ENCODE measurements around the gene SRPRB.
A peak's percentile ranks its signal among the peaks of the same experiment; 100 is the strongest.

Gene SRPRB, protein sequence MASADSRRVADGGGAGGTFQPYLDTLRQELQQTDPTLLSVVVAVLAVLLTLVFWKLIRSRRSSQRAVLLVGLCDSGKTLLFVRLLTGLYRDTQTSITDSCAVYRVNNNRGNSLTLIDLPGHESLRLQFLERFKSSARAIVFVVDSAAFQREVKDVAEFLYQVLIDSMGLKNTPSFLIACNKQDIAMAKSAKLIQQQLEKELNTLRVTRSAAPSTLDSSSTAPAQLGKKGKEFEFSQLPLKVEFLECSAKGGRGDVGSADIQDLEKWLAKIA
- 26.8 to 215 (median 60.4) reads per million in 3 experiments for total RNA-seq

GRCh38 chr3:133805702-133806475, at the start of gene SRPRB:
SRPRB (plus strand) TSS chr3:133805815; CDS start chr3:133805849, 34 bp downstream.
- peak; percentile 95 for DNase-seq

DNA sequence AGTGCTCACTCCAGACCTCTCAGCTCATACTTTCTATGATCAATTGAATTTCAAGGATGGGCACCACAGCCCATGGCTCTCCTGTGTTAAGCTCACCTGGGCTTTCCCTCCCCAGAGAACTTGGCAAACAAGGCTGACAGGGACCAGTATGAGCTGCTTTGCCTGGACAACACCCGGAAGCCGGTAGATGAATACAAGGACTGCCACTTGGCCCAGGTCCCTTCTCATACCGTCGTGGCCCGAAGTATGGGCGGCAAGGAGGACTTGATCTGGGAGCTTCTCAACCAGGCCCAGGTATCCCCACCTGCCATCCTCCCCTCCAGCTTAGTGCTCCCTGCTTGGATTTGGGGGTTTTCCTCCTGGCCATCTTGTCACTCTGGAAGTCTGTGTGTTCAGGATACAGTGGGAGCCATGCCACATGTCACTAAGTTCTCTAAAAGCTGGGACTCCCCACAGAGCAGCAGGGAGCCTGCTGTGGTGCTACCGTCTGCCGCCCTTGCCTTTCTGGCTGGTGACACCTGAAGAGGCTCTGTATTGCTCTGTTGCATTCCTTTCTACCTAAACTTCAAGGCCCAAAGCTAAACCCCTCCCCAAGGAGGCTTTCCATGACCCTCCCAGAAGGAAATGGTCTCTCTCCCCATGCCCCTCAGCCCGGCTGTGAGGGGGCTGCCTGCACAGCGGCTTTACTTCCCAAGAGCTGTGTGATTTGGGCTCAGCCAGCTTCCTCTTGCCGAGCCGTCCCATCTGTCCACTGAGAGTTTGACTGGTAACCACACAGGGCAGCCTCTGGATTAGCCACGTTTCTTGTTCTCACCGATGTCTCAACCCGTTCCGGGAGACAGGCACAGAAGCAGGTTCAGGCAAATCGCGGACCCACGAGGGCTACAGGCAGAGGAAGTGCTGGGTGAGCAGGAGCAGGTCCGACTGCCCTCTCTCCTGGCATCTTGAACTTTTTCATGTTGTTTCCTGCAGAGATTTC, 48.6 kb upstream of the SRPRB start:
- DNase-seq: no peak

DNA sequence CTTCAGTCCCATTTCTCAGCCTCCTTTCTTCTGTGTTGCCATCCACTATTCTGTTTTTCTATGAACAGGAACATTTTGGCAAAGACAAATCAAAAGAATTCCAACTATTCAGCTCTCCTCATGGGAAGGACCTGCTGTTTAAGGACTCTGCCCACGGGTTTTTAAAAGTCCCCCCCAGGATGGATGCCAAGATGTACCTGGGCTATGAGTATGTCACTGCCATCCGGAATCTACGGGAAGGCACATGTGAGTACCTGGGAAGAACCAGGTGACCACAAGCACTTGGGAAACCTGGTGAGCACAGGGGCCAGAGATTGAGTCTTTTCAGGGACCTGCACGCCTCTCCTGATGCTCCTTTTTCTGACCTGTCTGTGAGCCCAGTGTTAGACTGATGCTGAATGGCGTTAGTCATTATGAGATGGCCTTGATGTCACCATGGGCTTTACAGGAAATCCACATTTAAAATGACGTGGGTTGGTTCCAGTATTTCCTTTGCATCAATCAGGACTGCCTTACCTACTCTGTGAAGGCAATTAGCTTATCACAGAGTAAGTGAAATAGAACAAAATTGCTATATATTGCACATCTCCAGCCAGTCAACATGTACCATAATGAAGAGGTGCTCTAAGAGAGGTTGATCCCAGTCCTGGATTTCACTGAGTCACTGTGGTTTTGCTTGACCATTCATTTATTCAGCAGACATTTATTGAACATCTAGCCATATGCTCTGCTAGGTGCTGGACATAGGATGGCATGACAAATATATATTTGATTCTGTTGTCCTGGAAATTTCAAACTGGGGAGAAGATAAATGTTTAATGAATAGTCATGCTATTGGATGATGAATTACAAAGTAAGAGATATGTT, 47.7 kb upstream of the SRPRB start:
- no peak for DNase-seq

GRCh38 chr3:133758568-133758928, 47.1 kb upstream of the SRPRB start:
- DNase-seq: no peak

- DNase-seq: no peak
Measured at GRCh38 chr3:133758964-133759739, 46.5 kb upstream of the SRPRB start.

DNA sequence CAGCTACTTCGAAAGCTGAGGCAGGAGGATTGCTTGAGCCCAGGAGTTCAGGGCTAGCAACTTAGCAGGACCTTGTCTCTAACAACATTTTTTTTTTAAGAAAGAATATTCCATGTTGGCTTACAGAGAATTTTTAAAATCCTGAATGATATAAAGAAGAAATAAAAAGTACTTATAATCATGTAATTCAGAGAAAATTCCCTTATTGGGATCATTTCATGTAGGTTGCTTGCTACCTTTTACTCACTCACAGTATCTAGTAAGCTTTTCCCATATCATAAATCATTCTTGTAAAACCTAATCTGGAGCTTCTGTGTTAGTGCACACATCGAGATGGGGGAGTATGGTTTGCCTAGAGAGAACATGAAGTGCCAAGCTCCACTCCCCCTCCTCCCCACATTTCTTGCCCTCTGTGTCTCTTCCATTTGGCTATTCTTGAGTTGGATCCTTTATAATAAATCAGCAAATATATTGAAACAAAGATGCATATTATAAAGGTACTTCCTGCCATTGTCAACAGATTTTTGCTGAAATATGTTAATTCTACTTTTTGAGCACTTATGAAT, 45.8 kb upstream of the SRPRB start:
- DNase-seq: no peak

GRCh38 chr3:133760916-133761315, 44.7 kb upstream of the SRPRB start:
- DNase-seq: no peak

DNA sequence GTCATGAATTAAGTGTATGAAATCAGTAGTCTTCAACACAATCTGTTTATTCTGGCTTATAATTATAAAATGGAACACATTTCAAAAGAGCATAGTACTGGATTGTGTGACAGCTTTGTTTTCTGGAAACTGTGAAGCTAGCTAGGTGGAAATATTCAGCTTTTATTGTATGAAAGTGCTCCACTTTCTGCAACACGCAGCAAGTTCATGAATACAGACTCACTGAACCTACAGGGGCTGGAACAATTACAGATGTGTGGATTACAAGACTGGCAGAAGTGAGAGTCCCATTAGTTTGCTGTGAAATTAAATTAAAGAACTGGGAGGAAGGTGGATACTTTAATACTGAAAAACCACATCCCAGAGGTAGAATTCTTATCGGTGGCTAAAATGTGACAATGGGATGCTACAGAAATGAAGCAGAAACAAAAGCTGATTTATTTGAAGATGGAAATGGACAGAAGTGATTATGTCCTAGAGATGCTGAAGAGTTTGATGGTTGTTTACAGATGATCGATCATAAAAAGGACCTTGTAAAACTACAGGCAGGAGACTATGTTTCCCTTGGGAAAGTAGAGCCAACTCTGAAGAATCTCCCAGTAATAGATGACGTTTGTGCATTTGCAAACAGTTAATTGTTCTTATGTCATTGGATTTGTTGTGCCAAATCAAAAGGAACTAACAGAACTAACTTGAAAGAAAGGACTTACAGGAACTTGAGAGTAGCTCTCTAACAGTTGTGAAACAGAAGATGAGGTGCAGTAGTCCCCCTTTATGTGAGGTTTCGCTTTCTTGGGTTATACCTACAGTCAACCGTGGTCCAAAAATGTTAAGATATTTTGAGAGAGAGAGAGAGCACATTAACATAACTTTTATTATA, 43.8 kb upstream of the SRPRB start:
- DNase-seq: no peak

- no peak for DNase-seq
Measured at GRCh38 chr3:133762539-133762938, 43.1 kb upstream of the SRPRB start.

DNA sequence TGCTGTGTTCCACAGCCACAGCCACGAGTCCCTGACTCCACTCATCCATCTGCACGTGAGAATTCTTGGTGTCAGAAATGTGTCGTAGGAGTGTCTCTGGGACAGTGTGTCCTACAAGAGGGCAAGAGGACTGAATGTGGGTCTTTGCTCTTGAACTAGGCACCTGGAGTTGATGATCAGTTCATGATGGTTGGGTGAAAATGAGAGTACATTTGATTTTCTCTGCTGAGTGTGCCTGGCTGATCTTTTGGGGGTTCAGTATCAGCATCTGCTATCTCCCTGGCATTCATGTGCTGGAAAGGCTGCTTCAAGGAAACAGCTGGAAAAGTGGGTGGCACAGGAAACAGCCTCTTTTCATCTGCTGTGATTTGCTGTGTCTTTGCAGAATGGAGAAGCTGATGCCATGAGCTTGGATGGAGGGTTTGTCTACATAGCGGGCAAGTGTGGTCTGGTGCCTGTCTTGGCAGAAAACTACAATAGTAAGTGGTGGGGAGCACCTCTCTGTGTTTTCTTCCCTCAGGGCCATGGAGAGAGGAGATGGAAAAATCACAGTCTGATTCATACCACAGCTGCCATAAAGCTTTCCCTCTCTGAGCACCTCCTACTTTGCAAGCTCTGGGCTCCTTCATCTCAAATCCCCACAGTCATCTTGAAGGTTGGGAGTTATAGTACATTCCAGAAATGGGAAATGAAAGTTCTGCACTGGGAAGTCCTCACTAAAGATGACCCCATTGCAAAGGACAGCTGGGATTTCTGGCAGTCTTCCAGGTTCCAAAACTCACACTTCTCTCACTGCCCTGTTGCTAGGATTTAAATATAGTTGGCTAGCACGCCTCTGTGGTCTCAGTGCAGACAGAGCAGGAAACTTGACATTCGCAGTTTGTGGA, 41.6 kb upstream of the SRPRB start:
- no peak for DNase-seq

DNA sequence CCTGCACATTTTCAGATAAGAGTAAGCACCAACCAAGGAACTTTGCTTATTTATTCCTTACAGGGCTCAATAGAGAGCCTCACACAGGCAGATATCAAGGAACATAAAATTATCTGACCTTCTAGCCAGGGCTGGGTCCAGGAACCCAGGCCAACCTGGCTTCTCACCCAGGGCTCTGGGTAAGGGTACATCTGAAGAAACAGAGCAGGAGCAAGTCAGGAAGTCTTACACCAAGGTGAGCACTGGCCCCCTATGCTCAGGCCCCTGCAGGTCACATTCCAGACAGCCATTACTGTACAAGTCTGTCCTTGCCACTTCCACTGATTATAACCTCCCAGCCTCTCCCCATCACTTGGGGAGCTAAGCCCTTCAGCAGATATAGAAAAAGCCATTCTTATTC, 40.4 kb upstream of the SRPRB start:
- no peak for DNase-seq

DNA sequence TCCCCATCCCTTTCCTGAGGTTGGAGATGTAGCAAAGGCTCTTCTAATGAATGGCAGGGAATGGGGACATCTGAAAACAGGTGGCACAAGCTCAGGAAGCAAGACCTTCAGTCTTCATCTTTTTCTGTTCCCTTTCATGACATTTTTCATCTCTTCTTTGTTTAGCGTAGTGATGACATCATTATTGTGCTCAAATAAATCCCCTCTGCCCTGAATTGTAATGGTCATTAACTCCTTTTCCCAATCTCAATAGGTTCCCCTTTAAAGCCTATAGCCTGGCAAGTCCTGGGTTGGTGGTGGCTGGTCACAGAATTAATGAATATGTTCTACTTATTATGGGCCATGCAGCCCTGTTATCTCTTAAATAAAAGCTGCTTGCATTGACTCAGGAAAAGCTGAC, 38.0 kb upstream of the SRPRB start:
- no peak for DNase-seq

DNA sequence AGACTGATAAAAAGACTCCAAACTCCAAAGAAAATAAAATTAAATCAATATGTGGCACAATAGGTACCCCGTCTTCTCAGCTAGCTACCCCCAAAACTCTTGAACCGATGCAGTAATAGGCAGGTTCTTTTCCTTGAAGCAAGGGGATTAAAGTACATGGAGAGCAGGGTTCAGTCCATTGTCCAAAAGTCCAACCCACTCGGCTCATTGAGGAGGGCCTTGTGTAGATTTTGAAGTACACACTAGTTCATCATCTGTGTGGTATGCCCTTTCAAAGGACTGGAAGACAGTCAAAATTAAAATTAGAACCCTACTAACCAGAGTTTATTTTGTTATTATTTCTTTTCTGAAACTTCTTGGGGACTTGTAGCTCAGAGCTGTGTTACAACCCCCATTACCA, 36.1 kb upstream of the SRPRB start:
- no peak for DNase-seq

DNA sequence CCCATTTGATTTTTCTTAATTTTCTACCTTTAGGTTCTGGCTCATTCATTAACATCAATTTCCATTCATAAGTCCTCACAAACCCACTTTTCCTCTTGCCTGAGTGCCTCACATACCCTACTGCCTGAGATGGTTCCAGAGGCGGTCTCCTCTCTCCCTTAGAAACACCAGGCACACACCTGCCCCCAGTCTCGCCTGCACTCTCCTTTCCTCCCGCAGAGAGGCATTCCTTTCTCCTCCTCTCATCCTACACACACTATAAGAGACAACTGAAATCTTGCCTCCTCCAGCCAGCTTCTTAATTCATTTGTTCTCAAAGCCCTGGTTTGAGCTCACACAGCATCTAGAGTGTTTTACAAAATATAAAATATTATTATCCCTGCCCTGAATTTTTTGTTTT, 31.9 kb upstream of the SRPRB start:
- DNase-seq: no peak

GRCh38 chr3:133775309-133775708, 30.3 kb upstream of the SRPRB start:
- no peak for DNase-seq

- DNase-seq: no peak
Measured at GRCh38 chr3:133775835-133776234, 29.8 kb upstream of the SRPRB start.

DNA sequence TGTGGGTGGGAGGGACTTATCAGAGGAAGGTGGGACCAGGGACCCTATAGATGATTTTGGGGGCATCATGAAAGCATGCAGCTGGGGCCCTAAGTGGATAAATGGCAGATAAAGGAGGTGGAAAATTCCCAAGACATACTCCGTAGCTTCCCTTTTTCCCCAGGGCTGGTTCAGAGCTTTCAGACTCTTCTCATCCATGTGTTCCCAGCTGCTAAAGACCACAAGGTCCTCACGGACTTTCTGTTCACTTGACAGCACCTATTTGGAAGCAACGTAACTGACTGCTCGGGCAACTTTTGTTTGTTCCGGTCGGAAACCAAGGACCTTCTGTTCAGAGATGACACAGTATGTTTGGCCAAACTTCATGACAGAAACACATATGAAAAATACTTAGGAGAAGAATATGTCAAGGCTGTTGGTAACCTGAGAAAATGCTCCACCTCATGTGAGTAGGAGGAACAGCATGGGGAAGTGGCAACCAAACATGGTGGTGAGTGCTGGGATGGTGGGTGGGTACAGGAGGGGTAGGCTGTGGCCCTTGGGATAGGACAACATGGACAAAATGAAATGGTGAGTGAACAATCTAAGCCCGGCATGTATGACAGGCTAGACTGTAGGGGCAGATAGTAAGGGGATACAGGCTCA, 28.7 kb upstream of the SRPRB start:
- no peak for DNase-seq

DNA sequence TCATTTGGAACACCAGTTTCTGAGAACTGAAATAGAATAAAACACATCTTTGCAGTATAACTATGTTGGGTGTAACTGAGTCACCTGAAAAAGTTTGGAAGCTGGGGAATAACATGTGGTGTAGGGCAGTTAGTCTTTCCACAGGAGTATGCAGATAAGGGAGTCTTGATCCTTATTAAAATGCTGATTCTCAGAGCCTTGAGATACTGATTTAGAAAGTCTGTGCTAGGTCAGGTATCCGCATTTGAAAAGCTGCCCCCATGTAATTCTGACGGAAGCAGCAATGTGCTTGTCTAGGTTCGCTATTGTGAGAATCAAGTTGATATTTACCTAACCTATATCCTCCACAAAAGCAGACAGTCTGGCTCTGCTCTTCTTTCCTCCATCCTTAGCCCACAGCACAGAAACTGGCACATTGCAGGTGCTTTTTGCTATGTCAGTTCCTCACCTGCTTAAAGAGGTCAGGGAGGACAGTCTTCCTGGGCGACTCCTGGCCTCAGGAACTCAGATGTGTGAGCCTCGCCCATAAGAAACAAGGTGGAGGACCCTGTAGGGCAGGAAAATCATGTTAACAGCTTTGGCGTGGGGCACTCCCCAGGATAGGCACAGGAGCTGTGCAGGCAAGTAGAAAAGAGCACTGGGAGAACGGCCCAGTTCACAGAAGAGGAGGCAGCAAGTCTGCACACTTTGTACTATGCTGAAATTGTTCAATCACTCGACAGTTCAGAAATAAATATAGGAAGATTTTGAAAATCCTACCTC, 27.6 kb upstream of the SRPRB start:
- DNase-seq: no peak

Data from central memory CD4-positive, alpha-beta T cell (primary cell).